ENCODE data around the gene ATP1B3. TPM values are rescaled to one million over a fixed set of nuclear protein-coding genes. Genes with fewer than 3 reads are reported as not detected.
A peak's percentile ranks its signal among the peaks of the same experiment; 100 is the strongest.

Gene ATP1B3
- total RNA-seq, 1 experiment from 2014 or later, result 250 TPM

DNA sequence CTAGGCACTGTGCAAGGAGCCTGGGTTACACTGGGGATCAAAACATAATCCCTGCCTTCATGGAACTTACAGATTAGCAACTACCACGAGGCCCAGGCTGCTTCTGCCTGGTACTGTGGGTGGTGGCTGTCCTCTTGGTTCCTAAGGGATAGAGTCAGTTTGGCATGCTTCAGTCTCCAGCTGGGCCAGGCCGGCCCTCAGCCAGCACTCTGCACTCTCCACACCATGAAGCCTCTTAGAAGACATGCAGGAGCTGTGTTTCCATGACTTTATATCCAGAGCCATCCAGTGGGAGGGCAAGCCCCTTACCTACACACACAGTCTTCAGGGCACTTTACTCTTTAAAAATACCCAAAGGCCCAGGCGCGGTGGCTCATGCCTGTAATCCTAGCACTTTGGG is 54.4 kb downstream of the ATP1B3 start:
- H2AFZ ChIP-seq (ENCODE audit: low read length), result no peak overlapping the region
- no peak overlapping the region for H3K27ac ChIP-seq (ENCODE audit: insufficient read length, low read depth, low read length)
- no peak overlapping the region for H3K56ac ChIP-seq (ENCODE audit: insufficient read length, low read depth, low read length)
- H2AK5ac ChIP-seq (ENCODE audit: insufficient read length, low read length), result no peak overlapping the region
- no peak overlapping the region for H2BK5ac ChIP-seq (ENCODE audit: insufficient read length, low read length)
- no peaks in the 10 kb centered on the region for H3K27me3 Mint-ChIP-seq (ENCODE audit: low read depth)
- H3K14ac ChIP-seq (ENCODE audit: insufficient read depth, low read length), result no peak overlapping the region
- H3K18ac ChIP-seq (ENCODE audit: insufficient read length, low read depth, low read length), result no peak overlapping the region
- H3K9me3 Mint-ChIP-seq, result no peaks in the 10 kb centered on the region
- H4K91ac ChIP-seq (ENCODE audit: insufficient read length, low read depth, low read length), result no peak overlapping the region
- H3K23me2 ChIP-seq (ENCODE audit: insufficient read length, low read depth, low read length, poor library complexity, severe bottlenecking), result no peaks in the 10 kb centered on the region
- no peaks in the 10 kb centered on the region for H4K20me1 ChIP-seq (ENCODE audit: control insufficient read depth, insufficient read depth, insufficient read length)
- H3K27ac Mint-ChIP-seq, result peak overlapping the region in 1 of 3 experiments; percentile 23; a peak in 1 of 7 replicates
- no peak overlapping the region for H4K5ac ChIP-seq (ENCODE audit: insufficient read length, low read depth, low read length)
- no peak overlapping the region for H2BK120ac ChIP-seq (ENCODE audit: low read depth, low read length, poor library complexity, severe bottlenecking)
- H3K79me2 ChIP-seq (ENCODE audit: insufficient read depth, low read length), result no peaks in the 10 kb centered on the region
- H4K8ac ChIP-seq (replicated peaks; ENCODE audit: insufficient read length, low read depth, low read length), result no peak overlapping the region
- H3K4me1 Mint-ChIP-seq, result peaks cover 7 to 10% of the 10 kb centered on the region in 2 experiments
- H3K36me3 Mint-ChIP-seq (ENCODE audit: insufficient read depth in 1 of 3, low read depth in 3 of 3), result peaks cover 14 to 26% (median 17%) of the 10 kb centered on the region in 3 experiments
- no peak overlapping the region for H3K4ac ChIP-seq (ENCODE audit: low read depth, low read length)
- no peak overlapping the region for H2BK20ac ChIP-seq (ENCODE audit: low read depth, low read length, poor library complexity, severe bottlenecking)
- no peaks in the 10 kb centered on the region for H3K4me1 ChIP-seq (ENCODE audit: insufficient read depth, low read length)
- H3K79me1 ChIP-seq (ENCODE audit: insufficient read depth, low read depth, low read length, poor library complexity, severe bottlenecking), result no peaks in the 10 kb centered on the region
- TF ChIP-seq, protein P1, sequence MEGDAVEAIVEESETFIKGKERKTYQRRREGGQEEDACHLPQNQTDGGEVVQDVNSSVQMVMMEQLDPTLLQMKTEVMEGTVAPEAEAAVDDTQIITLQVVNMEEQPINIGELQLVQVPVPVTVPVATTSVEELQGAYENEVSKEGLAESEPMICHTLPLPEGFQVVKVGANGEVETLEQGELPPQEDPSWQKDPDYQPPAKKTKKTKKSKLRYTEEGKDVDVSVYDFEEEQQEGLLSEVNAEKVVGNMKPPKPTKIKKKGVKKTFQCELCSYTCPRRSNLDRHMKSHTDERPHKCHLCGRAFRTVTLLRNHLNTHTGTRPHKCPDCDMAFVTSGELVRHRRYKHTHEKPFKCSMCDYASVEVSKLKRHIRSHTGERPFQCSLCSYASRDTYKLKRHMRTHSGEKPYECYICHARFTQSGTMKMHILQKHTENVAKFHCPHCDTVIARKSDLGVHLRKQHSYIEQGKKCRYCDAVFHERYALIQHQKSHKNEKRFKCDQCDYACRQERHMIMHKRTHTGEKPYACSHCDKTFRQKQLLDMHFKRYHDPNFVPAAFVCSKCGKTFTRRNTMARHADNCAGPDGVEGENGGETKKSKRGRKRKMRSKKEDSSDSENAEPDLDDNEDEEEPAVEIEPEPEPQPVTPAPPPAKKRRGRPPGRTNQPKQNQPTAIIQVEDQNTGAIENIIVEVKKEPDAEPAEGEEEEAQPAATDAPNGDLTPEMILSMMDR (conservative IDR thresholded peaks at IDR 0.05), result no peak
- no peaks in the 10 kb centered on the region for H3K27me3 ChIP-seq (ENCODE audit: insufficient read depth, low read length)
- no peak overlapping the region for H3K4me3 Mint-ChIP-seq
- H3K23ac ChIP-seq (ENCODE audit: insufficient read length, low read depth, low read length), result no peak overlapping the region
- no peak overlapping the region for H2BK12ac ChIP-seq (ENCODE audit: insufficient read length, low read depth, low read length)
- H3K9me3 ChIP-seq (ENCODE audit: control insufficient read depth, low read depth, low read length), result no peaks in the 10 kb centered on the region
- H3K4me2 ChIP-seq (ENCODE audit: insufficient read depth, insufficient read length, low read length), result no peak overlapping the region
- no CpG with 5 or more reads among the region's 4 CpGs for WGBS (ENCODE audit: extremely low coverage, insufficient read length, low lambda C conversion rate)
- DNase-seq, result no peak
- H2BK15ac ChIP-seq (ENCODE audit: low read depth, low read length), result no peak overlapping the region
- no peak overlapping the region for H3T11ph ChIP-seq (ENCODE audit: low read length)
- no peak overlapping the region for H3K9ac ChIP-seq (ENCODE audit: extremely low read depth, insufficient read length, low read length)

All from H9 (cell line).